Endothelial cell (in vitro differentiated cells): Measurements from ENCODE around the gene MARK2. TPM values are rescaled to one million over a fixed set of nuclear protein-coding genes. Genes with fewer than 3 reads are reported as not detected.

ENCODE experiments used
- DNase-seq: peaks from one replicate; pipeline ENCODE4 v3.0.0; 2021; ENCODE audit warnings: low spot score
- H3K27ac Mint-ChIP-seq: one replicate; pipeline ENCODE4 v1.8.0; 2021; ENCODE audit warnings: mixed read lengths, inconsistent platforms; ENCODE audit not compliant: unreplicated experiment
- H3K27me3 Mint-ChIP-seq: one replicate; pipeline ENCODE4 v1.8.0; 2021; ENCODE audit warnings: mild to moderate bottlenecking, moderate library complexity, mixed read lengths, inconsistent platforms; ENCODE audit not compliant: unreplicated experiment
- H3K36me3 Mint-ChIP-seq: one replicate; pipeline ENCODE4 v1.8.0; 2021; ENCODE audit warnings: mild to moderate bottlenecking, low read depth, mixed read lengths, inconsistent platforms; ENCODE audit not compliant: unreplicated experiment
- H3K4me1 Mint-ChIP-seq: one replicate; pipeline ENCODE4 v1.8.0; 2021; ENCODE audit warnings: mild to moderate bottlenecking, mixed read lengths, inconsistent platforms; ENCODE audit not compliant: unreplicated experiment
- H3K4me3 Mint-ChIP-seq: one replicate; pipeline ENCODE4 v1.8.0; 2021; ENCODE audit warnings: mild to moderate bottlenecking, mixed read lengths, inconsistent platforms; ENCODE audit not compliant: unreplicated experiment
- H3K9me3 Mint-ChIP-seq: one replicate; pipeline ENCODE4 v1.8.0; 2021; ENCODE audit warnings: mixed read lengths, inconsistent platforms; ENCODE audit not compliant: unreplicated experiment
- total RNA-seq: library from RNA; stranded (reverse); fragmentation: NEBNext Ultra II Directional; extraction: Animal tissue kit (Norgen Biotek cat#: 25700); gene quantifications from one replicate; pipeline ENCODE4 v1.2.1, GENCODE V29; 2021; ENCODE audit not compliant: unreplicated experiment
- TF ChIP-seq, protein P1 (sequence below): fragments of 200-600 bp; sonication (generic); IDR thresholded peaks from one replicate; pipeline ENCODE4 v1.5.0; 2021; ENCODE audit warnings: antibody characterized with exemption; ENCODE audit not compliant: unreplicated experiment

MARK2 gene
- total RNA-seq, 1 donor from 2014 or later: 42.6 TPM

DNA sequence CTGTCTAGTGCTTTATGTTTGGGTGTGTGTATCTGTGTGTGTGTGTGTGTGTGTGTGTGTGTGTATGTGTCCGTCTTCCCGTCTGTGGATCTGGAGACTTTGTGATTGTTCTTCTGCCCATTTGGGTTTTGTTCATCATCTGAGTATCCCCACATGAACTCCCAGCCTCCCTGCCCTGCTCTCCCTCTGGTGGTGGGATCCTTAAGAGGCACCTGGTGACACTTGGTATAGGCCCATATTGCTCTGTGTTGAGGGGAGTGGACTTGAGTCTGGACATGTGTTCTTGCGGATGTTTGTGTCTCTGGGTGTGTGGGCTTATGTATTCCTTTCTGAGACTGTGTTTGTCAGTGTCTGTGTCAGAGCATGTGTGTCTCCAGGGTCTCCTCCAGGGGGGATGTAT lies 62.8 kb downstream of the MARK2 start:
- no peak overlapping the region for H3K4me3 Mint-ChIP-seq
- H3K36me3 Mint-ChIP-seq: peaks cover 58% of the 10 kb centered on the region
- no peak for DNase-seq
- H3K4me1 Mint-ChIP-seq: peaks cover 2% of the 10 kb centered on the region
- H3K9me3 Mint-ChIP-seq: no peaks in the 10 kb centered on the region
- peaks cover 10% of the 10 kb centered on the region for H3K27me3 Mint-ChIP-seq
- TF ChIP-seq, protein P1, sequence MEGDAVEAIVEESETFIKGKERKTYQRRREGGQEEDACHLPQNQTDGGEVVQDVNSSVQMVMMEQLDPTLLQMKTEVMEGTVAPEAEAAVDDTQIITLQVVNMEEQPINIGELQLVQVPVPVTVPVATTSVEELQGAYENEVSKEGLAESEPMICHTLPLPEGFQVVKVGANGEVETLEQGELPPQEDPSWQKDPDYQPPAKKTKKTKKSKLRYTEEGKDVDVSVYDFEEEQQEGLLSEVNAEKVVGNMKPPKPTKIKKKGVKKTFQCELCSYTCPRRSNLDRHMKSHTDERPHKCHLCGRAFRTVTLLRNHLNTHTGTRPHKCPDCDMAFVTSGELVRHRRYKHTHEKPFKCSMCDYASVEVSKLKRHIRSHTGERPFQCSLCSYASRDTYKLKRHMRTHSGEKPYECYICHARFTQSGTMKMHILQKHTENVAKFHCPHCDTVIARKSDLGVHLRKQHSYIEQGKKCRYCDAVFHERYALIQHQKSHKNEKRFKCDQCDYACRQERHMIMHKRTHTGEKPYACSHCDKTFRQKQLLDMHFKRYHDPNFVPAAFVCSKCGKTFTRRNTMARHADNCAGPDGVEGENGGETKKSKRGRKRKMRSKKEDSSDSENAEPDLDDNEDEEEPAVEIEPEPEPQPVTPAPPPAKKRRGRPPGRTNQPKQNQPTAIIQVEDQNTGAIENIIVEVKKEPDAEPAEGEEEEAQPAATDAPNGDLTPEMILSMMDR: no peak
- no peak overlapping the region for H3K27ac Mint-ChIP-seq

DNA sequence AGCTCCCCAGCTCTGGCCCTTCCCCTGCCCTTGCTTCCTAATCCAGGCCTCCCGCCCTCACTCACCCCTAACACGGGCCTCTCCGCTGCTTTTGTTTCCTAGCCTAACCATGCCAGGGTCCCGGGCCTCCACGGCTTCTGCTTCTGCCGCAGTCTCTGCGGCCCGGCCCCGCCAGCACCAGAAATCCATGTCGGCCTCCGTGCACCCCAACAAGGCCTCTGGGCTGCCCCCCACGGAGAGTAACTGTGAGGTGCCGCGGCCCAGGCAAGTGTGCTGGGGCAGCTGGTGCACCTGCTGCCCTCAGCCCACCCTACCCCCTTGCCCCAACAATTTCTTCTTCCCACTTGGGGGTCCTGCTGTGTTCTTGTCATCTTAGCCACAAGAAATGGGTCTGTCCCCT lies 65.0 kb downstream of the MARK2 start:
- no peak for DNase-seq
- Mint-ChIP-seq H3K4me1 (peaks cover 9% of the 10 kb centered on the region), H3K9me3 (no peaks in the 10 kb centered on the region), H3K4me3 (peak overlapping the region; percentile 70), H3K27me3 (peaks cover 11% of the 10 kb centered on the region), H3K36me3 (peaks cover 45% of the 10 kb centered on the region), H3K27ac (no peak overlapping the region)
- TF ChIP-seq, protein P1: no peak

DNA sequence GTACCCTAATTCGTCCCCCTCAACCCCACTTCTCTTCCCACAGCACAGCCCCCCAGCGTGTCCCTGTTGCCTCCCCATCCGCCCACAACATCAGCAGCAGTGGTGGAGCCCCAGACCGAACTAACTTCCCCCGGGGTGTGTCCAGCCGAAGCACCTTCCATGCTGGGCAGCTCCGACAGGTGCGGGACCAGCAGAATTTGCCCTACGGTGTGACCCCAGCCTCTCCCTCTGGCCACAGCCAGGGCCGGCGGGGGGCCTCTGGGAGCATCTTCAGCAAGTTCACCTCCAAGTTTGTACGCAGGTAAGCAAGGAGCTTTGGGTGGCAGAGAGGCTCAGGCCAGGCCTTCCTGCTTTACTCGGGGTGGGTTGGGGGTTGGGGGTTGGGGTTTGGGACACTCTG lies 65.8 kb downstream of the MARK2 start:
- Mint-ChIP-seq H3K27ac (no peak overlapping the region), H3K27me3 (peaks cover 9% of the 10 kb centered on the region), H3K4me3 (no peak overlapping the region), H3K36me3 (peaks cover 36% of the 10 kb centered on the region), H3K4me1 (peaks cover 9% of the 10 kb centered on the region), H3K9me3 (no peaks in the 10 kb centered on the region)
- no peak for DNase-seq
- TF ChIP-seq, protein P1: no peak

DNA sequence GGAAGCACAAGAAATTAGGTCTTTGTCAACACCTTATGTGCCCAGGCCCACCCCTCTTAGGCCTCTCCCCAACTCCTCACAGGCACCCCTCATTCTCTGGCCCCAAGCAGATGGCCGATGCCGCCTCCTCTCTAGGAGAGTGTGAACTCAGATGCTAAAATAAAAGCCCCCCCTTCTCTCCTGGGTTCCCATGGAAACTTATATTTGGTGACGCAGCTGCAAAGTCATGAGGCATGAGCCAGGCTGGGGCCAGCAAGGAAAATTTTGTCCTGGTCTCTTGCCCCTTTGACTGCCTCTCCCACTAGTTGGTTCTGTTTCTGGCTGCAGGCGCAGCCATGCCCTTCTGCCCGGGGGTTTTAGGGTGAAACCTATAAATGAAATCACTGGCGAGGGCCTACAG lies 66.3 kb downstream of the MARK2 start:
- DNase-seq: no peak
- Mint-ChIP-seq H3K4me3 (no peak overlapping the region), H3K9me3 (no peaks in the 10 kb centered on the region), H3K27ac (no peak overlapping the region), H3K4me1 (peaks cover 9% of the 10 kb centered on the region), H3K36me3 (peaks cover 36% of the 10 kb centered on the region), H3K27me3 (peaks cover 9% of the 10 kb centered on the region)
- TF ChIP-seq, protein P1: no peak

DNA sequence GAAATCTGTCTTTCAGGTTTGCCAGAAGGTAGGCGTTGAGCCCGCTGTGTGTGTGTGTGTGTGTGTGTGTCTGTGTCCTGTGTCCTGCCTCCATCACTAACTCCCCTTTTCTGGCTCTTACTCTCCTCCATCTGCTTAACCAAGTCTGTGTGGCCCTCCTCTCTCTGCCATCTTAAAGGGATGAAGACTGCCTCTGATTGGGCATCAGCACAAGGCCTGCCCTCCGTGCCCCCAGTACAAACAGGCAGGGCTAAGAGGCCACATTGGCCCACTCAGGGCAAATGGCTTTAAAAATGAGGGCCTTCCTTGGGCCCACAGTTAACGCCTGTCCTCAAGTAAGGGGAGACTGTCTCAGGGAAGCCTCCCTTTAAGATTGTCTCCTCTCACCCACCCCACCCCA lies 67.2 kb downstream of the MARK2 start:
- peaks cover 30% of the 10 kb centered on the region for H3K36me3 Mint-ChIP-seq
- DNase-seq: no peak
- no peaks in the 10 kb centered on the region for H3K9me3 Mint-ChIP-seq
- no peak overlapping the region for H3K4me3 Mint-ChIP-seq
- H3K4me1 Mint-ChIP-seq: peaks cover 8% of the 10 kb centered on the region
- TF ChIP-seq, protein P1: no peak
- no peak overlapping the region for H3K27ac Mint-ChIP-seq
- H3K27me3 Mint-ChIP-seq: peaks cover 10% of the 10 kb centered on the region
